Smooth muscle cell of the brain vasculature (primary cell): ENCODE data around the gene HDAC8.

Experiments
- DNase-seq: peaks from one replicate; pipeline ENCODE4 v3.0.0-alpha.2; 2012; ENCODE audit warnings: low read depth, low spot score

Gene HDAC8

DNA sequence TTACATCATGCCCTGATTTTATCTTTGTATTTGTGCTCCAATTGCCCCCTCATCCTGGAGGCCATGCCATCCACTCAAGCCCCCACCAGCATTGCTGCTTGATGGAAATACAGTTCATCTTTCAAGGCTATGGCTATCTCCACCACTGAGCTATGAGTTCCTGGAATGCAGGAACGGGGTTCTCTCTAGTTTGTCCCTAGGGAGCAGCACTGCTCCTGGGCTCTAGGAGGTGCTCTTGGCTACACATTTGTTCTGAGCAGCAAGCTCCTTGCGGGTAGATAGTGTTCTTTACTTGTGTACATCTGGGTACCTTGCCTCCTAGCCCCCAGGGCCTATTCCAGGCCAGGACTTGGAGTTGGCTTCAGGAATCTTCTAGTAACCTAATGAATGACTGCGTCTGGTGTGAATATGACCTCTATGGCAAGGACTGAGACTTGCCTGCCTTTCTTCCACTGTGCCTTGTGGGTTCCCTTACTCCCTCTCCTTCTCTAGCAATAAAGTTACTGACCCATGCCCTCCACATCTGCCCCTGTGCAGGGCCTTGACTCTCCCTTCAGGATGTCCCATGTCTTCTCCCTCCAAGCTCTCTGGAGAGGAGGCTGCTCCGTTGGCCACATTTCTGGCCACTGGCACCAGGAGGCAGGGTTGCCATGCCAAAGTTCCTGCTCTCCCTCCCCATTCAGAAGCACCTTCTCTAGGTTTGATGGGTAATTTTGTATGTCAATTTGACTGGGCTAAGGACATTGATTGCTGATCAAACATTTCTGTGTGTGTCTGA is 274.5 kb downstream of the HDAC8 start:
- DNase-seq, result no peak

DNA sequence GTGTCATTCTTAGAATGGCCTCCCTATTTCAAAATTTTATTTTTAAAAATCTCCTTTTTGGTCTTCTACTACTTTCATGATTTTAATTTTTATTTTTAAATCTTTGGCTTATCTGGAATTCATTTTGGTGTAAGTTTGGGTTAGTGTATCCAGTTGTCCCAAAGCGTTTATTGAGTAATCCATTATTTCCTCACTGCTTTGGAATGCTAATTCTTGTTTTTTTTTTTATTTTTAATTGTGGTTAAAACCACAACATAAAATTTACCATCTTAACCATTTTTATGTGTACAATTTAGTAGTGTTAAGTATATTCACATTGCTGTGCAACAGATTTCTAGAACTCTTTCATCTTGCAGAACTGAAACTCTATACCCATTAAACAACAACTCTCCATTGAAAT is 275.7 kb downstream of the HDAC8 start:
- no peak for DNase-seq

DNA sequence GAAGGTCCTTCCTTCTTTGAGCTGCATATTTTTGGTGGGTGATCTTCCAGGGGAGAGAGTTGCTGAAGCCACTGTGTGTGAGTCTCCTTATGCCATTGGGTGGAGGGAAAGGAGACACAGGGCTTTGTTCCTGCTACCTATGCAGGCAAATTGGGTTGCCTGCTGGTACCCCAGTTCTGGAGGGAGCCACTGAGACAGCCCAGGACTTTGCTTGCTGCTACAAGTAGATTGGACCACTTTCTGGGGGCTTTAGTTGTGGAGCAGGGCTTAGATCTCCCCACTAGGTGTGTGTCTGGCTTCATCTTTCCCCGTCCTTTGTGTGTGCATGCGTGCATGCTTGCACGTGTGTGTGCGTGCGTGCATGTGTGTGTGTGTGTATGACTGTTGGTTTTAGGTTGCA is 276.9 kb downstream of the HDAC8 start:
- DNase-seq, result no peak

DNA sequence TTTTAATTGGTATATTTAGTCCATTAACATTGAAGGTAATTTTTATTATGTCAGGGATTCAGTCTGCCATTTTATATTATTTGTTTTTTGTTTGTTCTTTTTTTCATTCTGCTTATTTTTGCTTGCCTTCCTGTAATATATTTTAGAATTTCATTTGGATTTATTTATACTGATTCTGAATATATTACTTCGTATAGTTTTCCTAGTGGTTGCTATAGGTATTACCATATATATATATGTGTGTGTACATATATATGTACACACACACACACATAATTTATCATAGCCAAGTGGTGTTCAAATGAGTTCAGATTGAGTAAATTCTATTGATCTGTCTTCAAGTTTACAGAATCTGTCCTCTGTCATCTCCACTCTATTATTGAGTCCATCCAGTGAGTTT is 278.1 kb downstream of the HDAC8 start:
- DNase-seq, result no peak

DNA sequence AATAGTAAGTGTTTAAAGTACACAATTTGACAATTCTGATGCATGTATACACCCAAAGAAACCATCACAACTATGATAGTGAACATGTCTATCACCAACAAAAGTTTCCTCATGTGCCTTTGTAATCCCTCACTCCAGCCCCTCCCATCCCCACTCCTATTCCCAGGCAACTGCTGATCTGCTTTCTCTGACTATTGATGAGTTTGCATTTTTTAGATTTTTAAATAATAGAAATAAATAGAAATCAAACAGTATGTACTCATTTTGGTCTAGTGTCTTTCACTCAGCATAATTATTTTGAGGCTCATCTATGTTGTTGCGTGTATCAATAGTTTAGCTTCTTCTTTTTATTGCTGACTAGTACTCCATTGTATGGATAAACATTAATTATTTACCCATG is 290.3 kb downstream of the HDAC8 start:
- no peak for DNase-seq

DNA sequence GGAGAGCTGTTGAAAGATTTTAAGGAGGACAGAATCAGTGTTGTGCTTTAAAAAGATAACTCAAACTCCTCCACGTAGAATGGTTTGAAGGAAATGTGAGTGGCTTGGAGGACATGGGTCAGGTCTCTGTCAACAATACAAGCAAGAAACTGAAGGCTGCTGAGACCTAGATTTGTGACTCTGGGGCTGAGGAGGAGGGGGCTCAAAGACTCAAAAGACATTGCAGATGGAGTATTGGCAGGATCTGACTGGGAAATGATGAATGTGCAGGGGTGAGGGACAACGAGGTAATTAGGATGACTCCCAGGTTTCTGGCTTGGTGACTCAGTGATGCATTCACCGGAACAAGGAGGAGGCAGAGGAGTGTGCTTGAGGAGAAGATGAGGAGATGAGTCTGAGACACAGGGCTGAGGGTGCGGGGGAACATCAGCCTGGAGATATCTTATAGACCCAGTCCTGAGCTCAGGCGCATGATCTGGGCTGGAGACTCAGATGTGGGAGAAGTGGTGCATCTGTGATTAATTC is 292.3 kb downstream of the HDAC8 start:
- DNase-seq, result no peak
